SK-N-SH (cell line): ENCODE results near the gene DCAF5.

Source experiments
- FOSL2 ChIP-seq: IDR thresholded peaks from 2 replicates; pipeline ENCODE4 v1.4.0; 2012; ENCODE audit warnings: low read depth, mild to moderate bottlenecking, moderate library complexity, borderline replicate concordance
- GABPA ChIP-seq: IDR thresholded peaks from 2 replicates; pipeline ENCODE4 v1.4.0; 2012; ENCODE audit warnings: low read depth, mild to moderate bottlenecking
- GATA2 ChIP-seq: sonication (generic); formaldehyde crosslinking; IDR thresholded peaks from 2 replicates; pipeline ENCODE4 v1.5.0; 2020; ENCODE audit warnings: mild to moderate bottlenecking, missing genetic modification reagents
- PBX3 ChIP-seq: IDR thresholded peaks from 2 replicates; pipeline ENCODE4; 2012
- RCOR1 ChIP-seq: fragments of 150-350 bp; IDR thresholded peaks from 2 replicates; pipeline ENCODE4 v1.6.1; 2017; ENCODE audit warnings: antibody characterized with exemption, low read length
- RXRA ChIP-seq: IDR thresholded peaks from 2 replicates; pipeline ENCODE4 v1.4.0; 2012; ENCODE audit warnings: low read depth, mild to moderate bottlenecking, borderline replicate concordance
- SIN3A ChIP-seq: IDR thresholded peaks from 2 replicates; pipeline ENCODE4 v1.6.1; 2012; ENCODE audit warnings: low read depth, mild to moderate bottlenecking, low read length, moderate library complexity, borderline replicate concordance
- TAF1 ChIP-seq: IDR thresholded peaks from 2 replicates; pipeline ENCODE4 v1.6.1; 2012; ENCODE audit warnings: low read depth, mild to moderate bottlenecking, low read length, moderate library complexity, borderline replicate concordance
- YY1 ChIP-seq: IDR thresholded peaks from 2 replicates; pipeline ENCODE4 v1.4.0; 2012; ENCODE audit warnings: low read depth, mild to moderate bottlenecking
- ZBTB33 ChIP-seq: IDR thresholded peaks from 2 replicates; pipeline ENCODE4 v1.4.0; 2012; ENCODE audit warnings: low read depth, borderline replicate concordance
- TF ChIP-seq, protein P1 (sequence below): fragments of 200-600 bp; sonication (generic); IDR thresholded peaks from 2 replicates; pipeline ENCODE4 v1.6.1; 2017; ENCODE audit warnings: antibody characterized with exemption, mild to moderate bottlenecking, moderate library complexity

DNA sequence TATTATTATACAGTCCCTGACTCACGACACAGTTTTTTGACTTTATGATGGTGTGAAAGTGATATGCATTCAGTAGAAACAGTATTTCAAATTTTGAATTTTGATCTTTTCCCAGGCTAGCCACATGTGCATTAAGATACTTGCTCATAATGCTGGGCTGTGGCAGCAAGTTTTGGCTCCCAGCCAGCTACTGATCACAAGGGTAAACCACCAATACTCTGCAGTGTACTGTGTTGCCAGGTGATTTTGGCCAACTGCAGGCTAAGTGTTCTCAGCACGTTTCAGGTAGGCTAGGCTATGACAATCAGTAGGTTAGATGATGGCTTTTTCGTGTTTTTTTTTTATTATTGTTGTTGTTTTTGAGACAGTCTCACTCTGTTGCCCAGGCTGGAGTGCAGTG is 104.5 kb downstream of the DCAF5 start:
- TF ChIP-seq, protein P1, sequence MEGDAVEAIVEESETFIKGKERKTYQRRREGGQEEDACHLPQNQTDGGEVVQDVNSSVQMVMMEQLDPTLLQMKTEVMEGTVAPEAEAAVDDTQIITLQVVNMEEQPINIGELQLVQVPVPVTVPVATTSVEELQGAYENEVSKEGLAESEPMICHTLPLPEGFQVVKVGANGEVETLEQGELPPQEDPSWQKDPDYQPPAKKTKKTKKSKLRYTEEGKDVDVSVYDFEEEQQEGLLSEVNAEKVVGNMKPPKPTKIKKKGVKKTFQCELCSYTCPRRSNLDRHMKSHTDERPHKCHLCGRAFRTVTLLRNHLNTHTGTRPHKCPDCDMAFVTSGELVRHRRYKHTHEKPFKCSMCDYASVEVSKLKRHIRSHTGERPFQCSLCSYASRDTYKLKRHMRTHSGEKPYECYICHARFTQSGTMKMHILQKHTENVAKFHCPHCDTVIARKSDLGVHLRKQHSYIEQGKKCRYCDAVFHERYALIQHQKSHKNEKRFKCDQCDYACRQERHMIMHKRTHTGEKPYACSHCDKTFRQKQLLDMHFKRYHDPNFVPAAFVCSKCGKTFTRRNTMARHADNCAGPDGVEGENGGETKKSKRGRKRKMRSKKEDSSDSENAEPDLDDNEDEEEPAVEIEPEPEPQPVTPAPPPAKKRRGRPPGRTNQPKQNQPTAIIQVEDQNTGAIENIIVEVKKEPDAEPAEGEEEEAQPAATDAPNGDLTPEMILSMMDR = no peak
- TF ChIP-seq ZBTB33 (no peak), YY1 (no peak), SIN3A (no peak), FOSL2 (no peak), RCOR1 (no peak), RXRA (no peak), PBX3 (no peak), GABPA (no peak), TAF1 (no peak), GATA2 (CRISPR knock-in tag) (no peak)
